PC-9 (cell line): ENCODE measurements around the gene PTGFRN.

Experiments used
- CTCF ChIP-seq: fragments of 200-600 bp; sonication (generic); conservative IDR thresholded peaks from 2 replicates; pipeline ENCODE4 v1.6.1; 2017; ENCODE audit warnings: mixed run types, antibody characterized with exemption, mild to moderate bottlenecking, moderate library complexity
- EZH2 ChIP-seq: fragments of 200-600 bp; sonication (generic); IDR thresholded peaks from 2 replicates; pipeline ENCODE4 v1.8.0; 2017; ENCODE audit warnings: antibody characterized with exemption, low read depth

DNA sequence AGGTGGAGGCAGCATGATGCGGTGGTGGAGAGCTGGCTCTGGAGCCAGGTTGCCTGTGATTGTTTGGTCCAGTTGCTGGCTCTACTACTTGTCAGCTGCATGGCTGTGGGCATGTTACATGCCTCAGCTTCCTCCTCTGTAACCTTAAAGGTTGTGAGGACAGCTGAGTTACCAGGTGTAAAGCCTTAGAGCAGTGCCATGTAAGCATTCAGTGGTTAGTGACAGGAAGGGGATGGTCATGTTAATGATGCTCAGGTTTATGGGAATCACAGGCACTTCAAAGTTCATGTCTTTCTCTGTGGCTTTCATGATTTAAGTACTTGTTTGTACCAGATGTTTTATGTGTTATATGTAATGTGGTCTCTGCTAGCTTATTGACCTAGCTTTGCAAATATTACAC is 32.6 kb downstream of the PTGFRN start:
- no peak for TF ChIP-seq CTCF
- no peak for TF ChIP-seq EZH2
